Astrocyte (in vitro differentiated cells and primary cell): Measurements from ENCODE around the gene IRGC. TPM values are rescaled to one million over a fixed set of nuclear protein-coding genes. Genes with fewer than 3 reads are reported as not detected.

Source experiments
- DNase-seq: peaks from one replicate; pipeline ENCODE4 v3.0.0-alpha.2; 2010; ENCODE audit warnings: low read depth
- FAIRE-seq: peaks from 2 replicates; lab custom pipeline; 2011; peaks lifted over from hg19 to GRCh38; lab: Jason Lieb, UNC
- H2AFZ ChIP-seq: 2 replicates; pipeline ENCODE4 v1.6.0; 2012; ENCODE audit warnings: low read depth, low read length, inconsistent platforms
- H3K27ac ChIP-seq: 2 replicates; pipeline ENCODE4 v1.5.1; 2011; ENCODE audit warnings: low read depth, low read length, inconsistent platforms
- H3K27me3 ChIP-seq: 2 replicates; pipeline ENCODE4 v1.6.0; 2011; ENCODE audit warnings: low read length, inconsistent platforms; ENCODE audit not compliant: insufficient read depth
- H3K36me3 ChIP-seq: 2 replicates; pipeline ENCODE4 v1.5.1; 2011; ENCODE audit warnings: low read length, inconsistent platforms; ENCODE audit not compliant: insufficient read depth
- H3K4me1 ChIP-seq: 2 replicates; pipeline ENCODE4 v1.5.1; 2011; ENCODE audit warnings: low read length, inconsistent platforms; ENCODE audit not compliant: insufficient read depth
- H3K4me2 ChIP-seq: 2 replicates; pipeline ENCODE4 v1.6.0; 2012; ENCODE audit warnings: low read length, inconsistent platforms
- H3K4me3 ChIP-seq: 2 replicates; pipeline ENCODE4 v1.5.1; 2011; ENCODE audit warnings: low read depth, mild to moderate bottlenecking, low read length, inconsistent platforms; ENCODE audit not compliant: insufficient read depth
- H3K79me2 ChIP-seq: 2 replicates; pipeline ENCODE4 v1.6.0; 2012; ENCODE audit warnings: mild to moderate bottlenecking, low read length, inconsistent platforms; ENCODE audit not compliant: insufficient read depth
- H3K9ac ChIP-seq: 2 replicates; pipeline ENCODE4 v1.6.0; 2012; ENCODE audit warnings: mild to moderate bottlenecking, low read length, inconsistent platforms
- H3K9me3 ChIP-seq: 2 replicates; pipeline ENCODE4 v1.5.1; 2012; ENCODE audit warnings: low read depth, mild to moderate bottlenecking, low read length, inconsistent platforms; ENCODE audit not compliant: insufficient read depth
- H4K20me1 ChIP-seq: 2 replicates; pipeline ENCODE4 v1.6.0; 2012; ENCODE audit warnings: low read length, inconsistent platforms; ENCODE audit not compliant: insufficient read depth
- H3K27ac Mint-ChIP-seq: one replicate; pipeline ENCODE4 v1.8.0; 2021; ENCODE audit warnings: mild to moderate bottlenecking, mixed read lengths; ENCODE audit not compliant: unreplicated experiment
- H3K27me3 Mint-ChIP-seq: one replicate; pipeline ENCODE4 v1.8.0; 2021; ENCODE audit warnings: low read depth, mixed read lengths; ENCODE audit not compliant: unreplicated experiment
- H3K36me3 Mint-ChIP-seq: one replicate; pipeline ENCODE4 v1.8.0; 2021; ENCODE audit warnings: low read depth, mixed read lengths; ENCODE audit not compliant: unreplicated experiment
- H3K4me1 Mint-ChIP-seq: one replicate; pipeline ENCODE4 v1.8.0; 2021; ENCODE audit warnings: low read depth, mixed read lengths; ENCODE audit not compliant: unreplicated experiment
- H3K4me3 Mint-ChIP-seq: one replicate; pipeline ENCODE4 v1.8.0; 2021; ENCODE audit warnings: mild to moderate bottlenecking, moderate library complexity, mixed read lengths; ENCODE audit not compliant: unreplicated experiment
- H3K9me3 Mint-ChIP-seq: one replicate; pipeline ENCODE4 v1.8.0; 2021; ENCODE audit warnings: mild to moderate bottlenecking, mixed read lengths; ENCODE audit not compliant: unreplicated experiment
- CTCF ChIP-seq: IDR thresholded peaks from 2 replicates; pipeline ENCODE4 v1.5.1; 2011; ENCODE audit warnings: low read depth, mild to moderate bottlenecking, inconsistent platforms, low read length, moderate library complexity; ENCODE audit not compliant: insufficient read depth
- EZH2 ChIP-seq: IDR thresholded peaks from 2 replicates; pipeline ENCODE4 v1.6.1; 2012; ENCODE audit warnings: mild to moderate bottlenecking, low read length, inconsistent platforms; ENCODE audit not compliant: insufficient read depth
- total RNA-seq: library from RNA; stranded (reverse); gene quantifications from 2 replicates; pipeline ENCODE4 v1.2.1, GENCODE V29; 2021

IRGC gene
- total RNA-seq, 1 donor from 2014 or later = not detected

GRCh38 chr19:43673637-43674036, 42.2 kb upstream of the IRGC start:
- TF ChIP-seq CTCF (no peak), EZH2 (no peak)
- FAIRE-seq = no peak
- H4K20me1 ChIP-seq = no peaks in the 10 kb centered on the region
- no peak overlapping the region for H2AFZ ChIP-seq
- no peak overlapping the region for H3K27ac ChIP-seq
- no peak overlapping the region for H3K9ac ChIP-seq
- DNase-seq = no peak
- H3K27me3 Mint-ChIP-seq = no peaks in the 10 kb centered on the region
- H3K4me3 Mint-ChIP-seq = no peak overlapping the region
- H3K4me1 ChIP-seq = peaks cover 26% of the 10 kb centered on the region
- H3K27me3 ChIP-seq = no peaks in the 10 kb centered on the region
- no peak overlapping the region for H3K27ac Mint-ChIP-seq
- peaks cover 18% of the 10 kb centered on the region for H3K4me1 Mint-ChIP-seq
- H3K9me3 Mint-ChIP-seq = no peaks in the 10 kb centered on the region
- no peak overlapping the region for H3K4me2 ChIP-seq
- H3K36me3 ChIP-seq = no peaks in the 10 kb centered on the region
- H3K79me2 ChIP-seq = peaks cover 10% of the 10 kb centered on the region
- no peak overlapping the region for H3K4me3 ChIP-seq
- no peaks in the 10 kb centered on the region for H3K36me3 Mint-ChIP-seq
- H3K9me3 ChIP-seq = no peaks in the 10 kb centered on the region

- Histone ChIP-seq H3K4me3 (no peak overlapping the region), H3K27me3 (no peaks in the 10 kb centered on the region), H3K79me2 (peaks cover 5% of the 10 kb centered on the region), H4K20me1 (no peaks in the 10 kb centered on the region), H3K27ac (no peak overlapping the region), H3K9ac (no peak overlapping the region), H2AFZ (no peak overlapping the region), H3K4me1 (peaks cover 26% of the 10 kb centered on the region), H3K36me3 (no peaks in the 10 kb centered on the region), H3K9me3 (no peaks in the 10 kb centered on the region), H3K4me2 (no peak overlapping the region)
- TF ChIP-seq EZH2 = no peak
- no peak for TF ChIP-seq CTCF
- Mint-ChIP-seq H3K36me3 (no peaks in the 10 kb centered on the region), H3K27me3 (no peaks in the 10 kb centered on the region), H3K4me3 (no peak overlapping the region), H3K9me3 (no peaks in the 10 kb centered on the region), H3K27ac (no peak overlapping the region), H3K4me1 (peaks cover 18% of the 10 kb centered on the region)
- no peak for FAIRE-seq
- no peak for DNase-seq
Observed at GRCh38 chr19:43674183-43674582, 41.7 kb upstream of the IRGC start.

GRCh38 chr19:43674596-43674995, 41.3 kb upstream of the IRGC start:
- Histone ChIP-seq H2AFZ (no peak overlapping the region), H3K79me2 (peaks cover 3% of the 10 kb centered on the region), H3K9me3 (no peaks in the 10 kb centered on the region), H3K4me2 (peak overlapping the region; percentile 60), H4K20me1 (no peaks in the 10 kb centered on the region), H3K36me3 (no peaks in the 10 kb centered on the region), H3K4me3 (no peak overlapping the region), H3K9ac (no peak overlapping the region), H3K4me1 (peaks cover 26% of the 10 kb centered on the region), H3K27ac (no peak overlapping the region), H3K27me3 (no peaks in the 10 kb centered on the region)
- FAIRE-seq (no peak), DNase-seq (no peak)
- Mint-ChIP-seq H3K27me3 (no peaks in the 10 kb centered on the region), H3K4me3 (no peak overlapping the region), H3K27ac (no peak overlapping the region), H3K36me3 (no peaks in the 10 kb centered on the region), H3K4me1 (peaks cover 18% of the 10 kb centered on the region), H3K9me3 (no peaks in the 10 kb centered on the region)
- TF ChIP-seq CTCF (no peak), EZH2 (no peak)
